ENCODE results near the gene TDRD5.

Gene TDRD5

GRCh38 chr1:179558078-179558477 lies 33.6 kb upstream of the TDRD5 start:
- DNase-seq (ENCODE audit: insufficient read length, low spot score), result no peak
- FAIRE-seq, result no peak
- no peak for TF ChIP-seq POLR2AphosphoS5 (IDR thresholded peaks at IDR 0.05; ENCODE audit: low read depth, low read length)
- no peak for TF ChIP-seq PAX5 (IDR thresholded peaks at IDR 0.05; ENCODE audit: insufficient read depth, low read length, severe bottlenecking)
- TF ChIP-seq POU2F2 (IDR thresholded peaks at IDR 0.05; ENCODE audit: low read depth, low read length), result no peak
- no peak for TF ChIP-seq TAF1 (IDR thresholded peaks at IDR 0.05; ENCODE audit: low read depth, low read length)
- no peak for TF ChIP-seq POLR2A (IDR thresholded peaks at IDR 0.05; ENCODE audit: low read depth, low read length)
- no peak for TF ChIP-seq SPI1 (IDR thresholded peaks at IDR 0.05; ENCODE audit: low read depth, low read length)

- DNase-seq (ENCODE audit: insufficient read length, low spot score) (no peak), FAIRE-seq (no peak)
- TF ChIP-seq POLR2A (IDR thresholded peaks at IDR 0.05; ENCODE audit: low read depth, low read length) (no peak), SPI1 (IDR thresholded peaks at IDR 0.05; ENCODE audit: low read depth, low read length) (no peak), PAX5 (IDR thresholded peaks at IDR 0.05; ENCODE audit: insufficient read depth, low read length, severe bottlenecking) (no peak), POLR2AphosphoS5 (IDR thresholded peaks at IDR 0.05; ENCODE audit: low read depth, low read length) (no peak), POU2F2 (IDR thresholded peaks at IDR 0.05; ENCODE audit: low read depth, low read length) (no peak), TAF1 (IDR thresholded peaks at IDR 0.05; ENCODE audit: low read depth, low read length) (no peak)
These were observed 15.9 kb upstream of the TDRD5 start, which contains the start of gene NPHS2 for GRCh38 chr1:179575497-179576314. TSS of gene NPHS2 (minus strand) at chr1:179575948. CDS start at chr1:179575864, 84 bp downstream.

- FAIRE-seq (no peak), DNase-seq (ENCODE audit: insufficient read length, low spot score) (no peak)
- TF ChIP-seq POU2F2 (IDR thresholded peaks at IDR 0.05; ENCODE audit: low read depth, low read length) (no peak), POLR2A (IDR thresholded peaks at IDR 0.05; ENCODE audit: low read depth, low read length) (no peak), TAF1 (IDR thresholded peaks at IDR 0.05; ENCODE audit: low read depth, low read length) (no peak), PAX5 (IDR thresholded peaks at IDR 0.05; ENCODE audit: insufficient read depth, low read length, severe bottlenecking) (no peak), SPI1 (IDR thresholded peaks at IDR 0.05; ENCODE audit: low read depth, low read length) (no peak), POLR2AphosphoS5 (IDR thresholded peaks at IDR 0.05; ENCODE audit: low read depth, low read length) (no peak)
These were observed 15.1 kb upstream of the TDRD5 start for GRCh38 chr1:179576509-179576908.

GRCh38 chr1:179583771-179584320 lies 7.8 kb upstream of the TDRD5 start:
- DNase-seq (ENCODE audit: insufficient read length, low spot score) (no peak), FAIRE-seq (no peak)

GRCh38 chr1:179586107-179586823 lies 5.4 kb upstream of the TDRD5 start:
- DNase-seq (ENCODE audit: insufficient read length, low spot score) (no peak), FAIRE-seq (no peak)
- no peak for TF ChIP-seq POLR2A (IDR thresholded peaks at IDR 0.05; ENCODE audit: low read depth, low read length)
- no peak for TF ChIP-seq POU2F2 (IDR thresholded peaks at IDR 0.05; ENCODE audit: low read depth, low read length)

More at GRCh38 chr1:179583771-179584320, 7.8 kb upstream of the TDRD5 start:
- TF ChIP-seq POU2F2 (IDR thresholded peaks at IDR 0.05; ENCODE audit: low read depth, low read length) (no peak), POLR2A (IDR thresholded peaks at IDR 0.05; ENCODE audit: low read depth, low read length) (no peak), POLR2AphosphoS5 (IDR thresholded peaks at IDR 0.05; ENCODE audit: low read depth, low read length) (no peak), SPI1 (IDR thresholded peaks at IDR 0.05; ENCODE audit: low read depth, low read length) (no peak), PAX5 (IDR thresholded peaks at IDR 0.05; ENCODE audit: insufficient read depth, low read length, severe bottlenecking) (no peak), TAF1 (IDR thresholded peaks at IDR 0.05; ENCODE audit: low read depth, low read length) (no peak)

GRCh38 chr1:179587336-179587735 lies 4.3 kb upstream of the TDRD5 start:
- DNase-seq (ENCODE audit: insufficient read length, low spot score) (no peak), FAIRE-seq (no peak)
- TF ChIP-seq SPI1 (IDR thresholded peaks at IDR 0.05; ENCODE audit: low read depth, low read length) (no peak), POLR2A (IDR thresholded peaks at IDR 0.05; ENCODE audit: low read depth, low read length) (no peak), PAX5 (IDR thresholded peaks at IDR 0.05; ENCODE audit: insufficient read depth, low read length, severe bottlenecking) (no peak), TAF1 (IDR thresholded peaks at IDR 0.05; ENCODE audit: low read depth, low read length) (no peak), POLR2AphosphoS5 (IDR thresholded peaks at IDR 0.05; ENCODE audit: low read depth, low read length) (no peak), POU2F2 (IDR thresholded peaks at IDR 0.05; ENCODE audit: low read depth, low read length) (no peak)

GRCh38 chr1:179588425-179589024 lies 3.1 kb upstream of the TDRD5 start:
- no peak for FAIRE-seq
- TF ChIP-seq PAX5 (IDR thresholded peaks at IDR 0.05; ENCODE audit: insufficient read depth, low read length, severe bottlenecking) (no peak), POLR2AphosphoS5 (IDR thresholded peaks at IDR 0.05; ENCODE audit: low read depth, low read length) (no peak), POU2F2 (IDR thresholded peaks at IDR 0.05; ENCODE audit: low read depth, low read length) (no peak), TAF1 (IDR thresholded peaks at IDR 0.05; ENCODE audit: low read depth, low read length) (no peak), POLR2A (IDR thresholded peaks at IDR 0.05; ENCODE audit: low read depth, low read length) (no peak), SPI1 (IDR thresholded peaks at IDR 0.05; ENCODE audit: low read depth, low read length) (no peak)
- no peak for DNase-seq (ENCODE audit: insufficient read length, low spot score)

GRCh38 chr1:179589509-179589908 lies 2.1 kb upstream of the TDRD5 start:
- FAIRE-seq, result no peak
- TF ChIP-seq SPI1 (IDR thresholded peaks at IDR 0.05; ENCODE audit: low read depth, low read length) (no peak), POU2F2 (IDR thresholded peaks at IDR 0.05; ENCODE audit: low read depth, low read length) (no peak), TAF1 (IDR thresholded peaks at IDR 0.05; ENCODE audit: low read depth, low read length) (no peak), POLR2AphosphoS5 (IDR thresholded peaks at IDR 0.05; ENCODE audit: low read depth, low read length) (no peak), POLR2A (IDR thresholded peaks at IDR 0.05; ENCODE audit: low read depth, low read length) (no peak), PAX5 (IDR thresholded peaks at IDR 0.05; ENCODE audit: insufficient read depth, low read length, severe bottlenecking) (no peak)
- DNase-seq (ENCODE audit: insufficient read length, low spot score), result no peak

GRCh38 chr1:179590671-179591070 lies 961 bp upstream of the TDRD5 start:
- no peak for DNase-seq (ENCODE audit: insufficient read length, low spot score)
- TF ChIP-seq POU2F2 (IDR thresholded peaks at IDR 0.05; ENCODE audit: low read depth, low read length), result no peak
- TF ChIP-seq SPI1 (IDR thresholded peaks at IDR 0.05; ENCODE audit: low read depth, low read length), result no peak
- TF ChIP-seq POLR2A (IDR thresholded peaks at IDR 0.05; ENCODE audit: low read depth, low read length), result no peak
- TF ChIP-seq PAX5 (IDR thresholded peaks at IDR 0.05; ENCODE audit: insufficient read depth, low read length, severe bottlenecking), result no peak
- TF ChIP-seq TAF1 (IDR thresholded peaks at IDR 0.05; ENCODE audit: low read depth, low read length), result no peak
- TF ChIP-seq POLR2AphosphoS5 (IDR thresholded peaks at IDR 0.05; ENCODE audit: low read depth, low read length), result no peak
- FAIRE-seq, result no peak
